ENCODE data around the gene TNFRSF4.

- TF ChIP-seq CTCF (IDR thresholded peaks at IDR 0.05) (no peak), ZFX (IDR thresholded peaks at IDR 0.05; ENCODE audit: borderline replicate concordance) (no peak)
Observed at GRCh38 chr1:1198423-1199140, 15.4 kb downstream of the TNFRSF4 start.

All from 22Rv1 (cell line).